C4-2B (cell line): ENCODE results near the gene NOX5.

Experiments
- H3K27ac ChIP-seq: fragments of 450-650 bp; 2 replicates; pipeline ENCODE4 v1.5.1; 2017
- ZFX ChIP-seq: fragments of 450-650 bp; IDR thresholded peaks from 2 replicates; pipeline ENCODE4 v1.6.1; 2017
- TF ChIP-seq, protein P1 (sequence below): fragments of 450-650 bp; conservative IDR thresholded peaks from 2 replicates; pipeline ENCODE4 v1.5.1; 2017; ENCODE audit warnings: mild to moderate bottlenecking

The NOX5 gene

DNA sequence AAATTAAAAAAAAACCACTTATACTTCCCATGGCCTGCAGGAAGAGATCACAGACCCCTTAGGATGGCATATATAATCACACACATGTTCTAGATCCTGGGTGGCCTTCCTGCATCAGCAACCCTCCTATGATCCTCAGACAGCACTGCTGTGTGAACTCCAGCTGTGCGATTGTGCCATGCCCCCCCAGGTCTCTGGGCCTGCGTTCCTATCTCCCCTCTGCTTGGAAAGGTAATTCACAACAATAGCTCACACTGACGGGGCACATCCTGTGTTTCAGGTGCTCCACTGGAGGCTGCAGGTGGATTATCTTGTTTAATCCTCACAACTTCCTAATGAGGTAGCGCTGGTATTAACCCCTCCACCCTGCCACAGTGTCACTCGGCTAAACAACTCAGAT is 74.8 kb downstream of the NOX5 start:
- no peak overlapping the region for H3K27ac ChIP-seq
- no peak for TF ChIP-seq ZFX
- TF ChIP-seq, protein P1, sequence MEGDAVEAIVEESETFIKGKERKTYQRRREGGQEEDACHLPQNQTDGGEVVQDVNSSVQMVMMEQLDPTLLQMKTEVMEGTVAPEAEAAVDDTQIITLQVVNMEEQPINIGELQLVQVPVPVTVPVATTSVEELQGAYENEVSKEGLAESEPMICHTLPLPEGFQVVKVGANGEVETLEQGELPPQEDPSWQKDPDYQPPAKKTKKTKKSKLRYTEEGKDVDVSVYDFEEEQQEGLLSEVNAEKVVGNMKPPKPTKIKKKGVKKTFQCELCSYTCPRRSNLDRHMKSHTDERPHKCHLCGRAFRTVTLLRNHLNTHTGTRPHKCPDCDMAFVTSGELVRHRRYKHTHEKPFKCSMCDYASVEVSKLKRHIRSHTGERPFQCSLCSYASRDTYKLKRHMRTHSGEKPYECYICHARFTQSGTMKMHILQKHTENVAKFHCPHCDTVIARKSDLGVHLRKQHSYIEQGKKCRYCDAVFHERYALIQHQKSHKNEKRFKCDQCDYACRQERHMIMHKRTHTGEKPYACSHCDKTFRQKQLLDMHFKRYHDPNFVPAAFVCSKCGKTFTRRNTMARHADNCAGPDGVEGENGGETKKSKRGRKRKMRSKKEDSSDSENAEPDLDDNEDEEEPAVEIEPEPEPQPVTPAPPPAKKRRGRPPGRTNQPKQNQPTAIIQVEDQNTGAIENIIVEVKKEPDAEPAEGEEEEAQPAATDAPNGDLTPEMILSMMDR: no peak

DNA sequence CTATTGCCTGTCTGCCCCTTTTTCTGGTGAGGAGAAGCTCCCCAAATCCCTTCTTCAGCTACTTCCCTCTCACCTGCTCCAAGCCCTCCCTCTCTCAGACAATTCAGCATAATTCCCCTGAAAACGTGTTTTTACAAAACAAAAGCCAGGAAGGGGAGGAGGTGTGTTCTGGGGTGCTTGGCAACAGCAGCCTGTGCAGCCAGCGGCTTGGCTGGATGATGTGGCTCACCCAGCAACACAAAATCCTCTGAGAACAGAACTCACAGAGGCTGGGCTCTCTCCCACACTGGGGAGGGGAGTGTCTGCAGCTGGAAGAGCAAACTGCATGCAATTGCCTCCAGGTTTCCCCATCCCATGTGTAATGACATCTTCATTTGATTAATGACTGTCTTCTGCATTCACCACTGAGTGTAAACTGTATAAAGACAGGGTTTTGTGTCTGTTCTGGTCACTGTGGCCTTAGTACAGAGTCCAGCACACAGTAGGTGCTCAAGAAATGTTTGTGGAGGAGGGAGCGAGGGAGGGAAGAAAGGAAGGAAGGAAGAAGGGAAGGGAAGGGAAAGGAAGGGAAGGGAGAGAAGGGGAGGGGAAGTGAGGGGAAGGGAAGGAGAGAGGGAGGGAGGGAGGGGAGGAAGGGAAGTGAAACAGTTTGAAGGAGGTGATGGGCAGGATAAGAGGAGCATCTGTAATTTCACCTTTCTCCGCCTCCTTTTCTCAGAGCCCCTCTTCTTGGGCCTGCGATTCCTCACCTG is 75.9 kb downstream of the NOX5 start:
- H3K27ac ChIP-seq: no peak overlapping the region
- TF ChIP-seq, protein P1: no peak
- TF ChIP-seq ZFX: no peak

DNA sequence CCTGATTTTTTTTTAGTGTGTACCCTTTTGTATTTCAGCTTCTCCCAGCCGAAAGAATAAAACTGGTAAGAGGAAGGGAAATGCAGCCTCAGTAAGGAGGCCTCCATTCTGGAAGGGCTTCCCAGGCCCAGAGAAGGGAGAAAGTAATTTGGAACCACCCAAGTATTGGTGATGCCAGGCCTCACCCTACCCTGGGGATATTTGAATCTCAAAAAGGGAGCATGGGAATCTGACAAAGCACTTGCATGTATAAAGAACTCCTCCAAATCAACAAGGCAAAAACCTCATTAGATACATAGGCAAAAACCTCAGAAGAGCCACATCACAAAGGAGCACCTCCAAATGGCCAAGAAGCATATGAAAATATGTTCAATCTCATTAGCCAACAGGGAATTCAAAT is 77.2 kb downstream of the NOX5 start:
- H3K27ac ChIP-seq: no peak overlapping the region
- no peak for TF ChIP-seq ZFX
- TF ChIP-seq, protein P1: no peak

DNA sequence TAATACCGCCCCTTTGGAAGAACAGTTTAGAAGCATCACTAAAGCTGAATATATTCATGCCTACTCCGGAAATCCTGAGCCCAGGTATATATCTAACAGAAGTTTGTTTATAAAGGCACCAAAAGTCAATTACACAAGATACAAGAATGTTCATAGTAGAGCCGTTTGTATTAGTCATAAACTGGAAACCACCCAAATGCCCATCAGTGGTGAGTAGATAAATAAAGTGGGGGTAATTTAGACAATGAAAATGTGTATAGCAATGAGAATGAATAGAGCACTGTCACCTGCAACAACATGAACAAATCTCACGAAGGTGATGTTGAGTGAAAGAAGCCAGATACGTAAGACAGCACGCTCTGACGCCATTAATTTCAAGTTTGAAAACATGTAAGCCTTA is 77.7 kb downstream of the NOX5 start:
- no peak overlapping the region for H3K27ac ChIP-seq
- TF ChIP-seq, protein P1: no peak
- TF ChIP-seq ZFX: no peak

DNA sequence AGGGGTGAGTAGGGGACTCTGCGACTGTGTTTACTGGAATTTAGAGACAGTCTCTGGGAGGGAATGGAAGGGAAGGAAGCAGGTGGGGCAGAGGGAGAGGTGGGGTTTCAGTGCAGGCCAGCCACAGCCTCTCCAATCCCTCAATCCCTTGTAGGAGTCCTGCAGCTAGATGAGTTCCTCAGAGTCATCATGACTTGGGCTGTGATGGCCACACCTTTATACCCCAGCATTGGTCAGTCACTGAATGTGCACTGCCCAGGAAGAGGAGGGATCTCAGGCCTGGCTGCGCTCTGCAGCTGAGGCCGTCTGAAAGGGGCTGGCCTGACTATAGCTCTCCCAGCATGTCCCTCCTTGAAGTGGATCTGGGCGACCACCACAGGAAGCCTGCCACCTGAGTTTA is 78.6 kb downstream of the NOX5 start:
- H3K27ac ChIP-seq: no peak overlapping the region
- TF ChIP-seq, protein P1: no peak

DNA sequence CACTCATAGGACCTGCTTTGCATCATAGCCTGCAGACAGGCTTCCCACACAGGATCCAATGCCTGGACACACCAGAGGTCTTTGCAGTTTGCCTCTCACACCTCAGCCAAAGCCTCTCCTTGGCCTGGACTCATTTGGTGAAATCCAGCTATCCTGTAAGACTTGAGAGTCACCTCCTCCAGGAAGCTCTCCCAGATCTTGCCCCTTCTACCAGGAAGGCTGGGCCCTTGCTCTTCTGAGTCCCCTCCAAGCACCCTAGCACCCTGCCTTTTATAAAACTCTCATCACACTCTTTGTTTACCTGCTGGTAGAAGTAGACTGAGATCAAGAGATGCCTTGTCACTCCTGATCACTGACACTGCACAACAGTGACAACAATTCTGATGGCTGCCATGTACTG is 79.1 kb downstream of the NOX5 start:
- H3K27ac ChIP-seq: no peak overlapping the region
- TF ChIP-seq, protein P1: no peak
- TF ChIP-seq ZFX: no peak

DNA sequence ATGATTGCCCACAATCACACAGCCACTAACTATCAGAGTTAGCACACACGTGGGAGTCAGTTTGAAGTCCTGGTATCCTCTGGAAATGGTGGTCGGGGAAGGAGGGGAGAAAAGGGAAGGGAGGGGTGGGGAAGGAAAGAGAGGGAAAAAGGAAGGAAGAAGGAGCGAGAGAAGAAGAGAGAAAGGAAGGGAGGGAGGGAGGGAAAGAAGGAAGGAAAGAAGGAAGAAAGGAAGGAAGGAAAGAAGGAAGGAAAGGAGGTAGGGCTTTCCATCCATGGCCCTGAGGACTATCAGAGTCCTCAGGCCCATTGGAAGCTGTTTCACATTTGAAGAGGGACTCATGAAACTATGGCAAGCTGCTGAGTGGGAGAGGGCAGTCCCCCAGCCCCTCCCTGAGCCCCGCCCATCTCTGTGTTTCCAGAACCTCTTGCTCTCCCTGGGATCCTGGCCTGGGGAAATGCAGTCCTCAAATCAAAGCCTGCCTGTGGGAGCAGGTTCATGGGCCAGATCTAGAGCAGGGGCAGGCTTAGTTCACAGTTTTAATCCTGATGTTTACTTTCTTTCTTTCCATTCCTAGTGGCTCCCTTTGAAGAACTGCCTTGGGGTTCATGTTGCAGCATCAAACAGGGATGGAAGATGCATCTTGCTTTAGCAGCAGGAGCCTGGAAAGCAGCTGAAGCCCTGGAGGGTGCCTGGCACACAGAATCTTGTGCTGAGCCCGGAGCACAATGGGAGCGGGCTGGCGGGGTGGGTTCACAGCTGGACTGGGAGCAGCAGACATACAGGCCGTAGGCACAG is 79.8 kb downstream of the NOX5 start:
- H3K27ac ChIP-seq: no peak overlapping the region
- no peak for TF ChIP-seq ZFX
- TF ChIP-seq, protein P1: no peak
